ENCODE results near the gene RAB38.

GRCh38 chr11:88213406-88213805 is 38.2 kb upstream of the RAB38 start:
- TF ChIP-seq POLR2AphosphoS5 (IDR thresholded peaks at IDR 0.05) (no peak), CTCF (IDR thresholded peaks at IDR 0.05) (no peak)
